A673 (cell line): ENCODE results near the gene SEC16B. TPM values are rescaled to one million over a fixed set of nuclear protein-coding genes. Genes with fewer than 3 reads are reported as not detected.

Experiments
- BruUV-seq: library from RNA; stranded (reverse); fragments of 400-500 nt; replicated peaks from 2 replicates; lab custom pipeline; 2021; lab: Mats Ljungman, UMichigan
- CTCF ChIA-PET: fragments of 300-600 bp; sonication (Branson Sonifier 250); formaldehyde crosslinking; loops from one replicate; lab custom pipeline; 2022; ENCODE audit warnings: antibody characterized with exemption; lab: Charles Lee
- POLR2A ChIA-PET: fragments of 300-600 bp; sonication (Branson Sonifier 250); formaldehyde crosslinking; loops from one replicate; lab custom pipeline; 2022; ENCODE audit warnings: antibody characterized with exemption; ENCODE audit not compliant: low non-redundant PET; lab: Charles Lee
- DNase-seq: peaks from one replicate; pipeline ENCODE4 v3.0.0-alpha.2; 2015; ENCODE audit warnings: low spot score
- H3K27ac ChIP-seq: fragments of 200-600 bp; sonication (generic); 2 replicates; pipeline ENCODE4 v1.5.1; 2016; ENCODE audit warnings: mixed run types, low read depth, mild to moderate bottlenecking, mixed read lengths, antibody characterized with exemption, low read length; ENCODE audit not compliant: poor library complexity, severe bottlenecking
- H3K27me3 ChIP-seq: fragments of 200-600 bp; sonication (generic); replicated peaks from 2 replicates; pipeline ENCODE4 v1.6.1; 2017; ENCODE audit warnings: mixed run types, low read depth, mild to moderate bottlenecking, mixed read lengths, antibody characterized with exemption, low read length; ENCODE audit not compliant: insufficient read depth, poor library complexity
- H3K36me3 ChIP-seq: fragments of 200-600 bp; sonication (generic); 2 replicates; pipeline ENCODE4 v1.6.1; 2016; ENCODE audit warnings: mixed run types, mild to moderate bottlenecking, mixed read lengths, antibody characterized with exemption, low read length; ENCODE audit not compliant: insufficient read depth, poor library complexity, severe bottlenecking
- H3K4me1 ChIP-seq: fragments of 200-600 bp; sonication (generic); 2 replicates; pipeline ENCODE4 v1.6.1; 2017; ENCODE audit warnings: mixed run types, mild to moderate bottlenecking, mixed read lengths, antibody characterized with exemption, low read length; ENCODE audit not compliant: insufficient read depth, poor library complexity, severe bottlenecking
- H3K4me3 ChIP-seq: fragments of 200-600 bp; sonication (generic); 2 replicates; pipeline ENCODE4 v1.5.1; 2016; ENCODE audit warnings: low read depth, mixed run types, mild to moderate bottlenecking, mixed read lengths, low read length; ENCODE audit not compliant: poor library complexity, severe bottlenecking
- H3K9me3 ChIP-seq: fragments of 200-600 bp; sonication (generic); 2 replicates; pipeline ENCODE4 v1.6.1; 2016; ENCODE audit warnings: mixed run types, low read depth, mild to moderate bottlenecking, mixed read lengths, antibody characterized with exemption, low read length; ENCODE audit not compliant: poor library complexity, severe bottlenecking
- EZH2 ChIP-seq: fragments of 200-600 bp; sonication (generic); IDR thresholded peaks from 2 replicates; pipeline ENCODE4 v1.6.1; 2017; ENCODE audit warnings: borderline replicate concordance, low read depth, mild to moderate bottlenecking, mixed read lengths, antibody characterized with exemption, low read length; ENCODE audit not compliant: poor library complexity, severe bottlenecking
- intact Hi-C: fragments of 100-400 bp; cut with micrococcal nuclease; formaldehyde crosslinking; loops from one replicate; pipeline ENCODE4 v1.10.0; 2022; ENCODE audit not compliant: unreplicated experiment
- total RNA-seq: library from RNA; stranded (reverse); gene quantifications from 2 replicates; pipeline ENCODE4 v1.2.3, GENCODE V29; 2021
- TF ChIP-seq, protein P1 (sequence below): fragments of 300-800, 200-600 bp; sonication (generic); conservative IDR thresholded peaks from 2 replicates; pipeline ENCODE4 v1.5.1; 2017; ENCODE audit warnings: low read depth, mild to moderate bottlenecking, antibody characterized with exemption, low read length, moderate library complexity, mixed read lengths

Gene SEC16B
- total RNA-seq, 1 experiment from 2014 or later: 1.3 TPM

DNA sequence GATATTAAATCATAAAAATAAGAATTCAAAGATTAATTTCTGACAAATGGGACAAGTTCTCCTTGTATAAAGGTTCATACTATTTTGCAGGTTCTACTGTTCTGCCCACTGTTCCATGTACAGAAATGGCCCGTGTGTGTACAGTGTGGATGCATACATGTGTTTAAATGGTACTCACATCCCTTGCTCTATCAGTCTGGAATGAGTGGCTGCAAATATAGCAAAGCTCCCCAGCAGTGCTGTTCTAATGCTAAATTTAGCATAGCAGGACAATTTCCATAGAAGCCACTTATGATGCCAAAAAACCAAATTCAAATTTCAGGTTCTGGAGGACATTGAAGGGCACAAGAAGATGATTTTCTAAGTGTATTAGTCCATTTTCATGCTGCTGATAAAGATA is 9.4 kb upstream of the SEC16B start:
- DNase-seq: no peak
- intact Hi-C loops: no loop called here
- Histone ChIP-seq H3K36me3 (no peaks in the 10 kb centered on the region), H3K9me3 (no peaks in the 10 kb centered on the region), H3K4me3 (no peak overlapping the region), H3K4me1 (no peaks in the 10 kb centered on the region), H3K27me3 (peaks cover 4% of the 10 kb centered on the region), H3K27ac (no peak overlapping the region)
- TF ChIP-seq, protein P1, sequence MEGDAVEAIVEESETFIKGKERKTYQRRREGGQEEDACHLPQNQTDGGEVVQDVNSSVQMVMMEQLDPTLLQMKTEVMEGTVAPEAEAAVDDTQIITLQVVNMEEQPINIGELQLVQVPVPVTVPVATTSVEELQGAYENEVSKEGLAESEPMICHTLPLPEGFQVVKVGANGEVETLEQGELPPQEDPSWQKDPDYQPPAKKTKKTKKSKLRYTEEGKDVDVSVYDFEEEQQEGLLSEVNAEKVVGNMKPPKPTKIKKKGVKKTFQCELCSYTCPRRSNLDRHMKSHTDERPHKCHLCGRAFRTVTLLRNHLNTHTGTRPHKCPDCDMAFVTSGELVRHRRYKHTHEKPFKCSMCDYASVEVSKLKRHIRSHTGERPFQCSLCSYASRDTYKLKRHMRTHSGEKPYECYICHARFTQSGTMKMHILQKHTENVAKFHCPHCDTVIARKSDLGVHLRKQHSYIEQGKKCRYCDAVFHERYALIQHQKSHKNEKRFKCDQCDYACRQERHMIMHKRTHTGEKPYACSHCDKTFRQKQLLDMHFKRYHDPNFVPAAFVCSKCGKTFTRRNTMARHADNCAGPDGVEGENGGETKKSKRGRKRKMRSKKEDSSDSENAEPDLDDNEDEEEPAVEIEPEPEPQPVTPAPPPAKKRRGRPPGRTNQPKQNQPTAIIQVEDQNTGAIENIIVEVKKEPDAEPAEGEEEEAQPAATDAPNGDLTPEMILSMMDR: no peak
- no peak for TF ChIP-seq EZH2
- POLR2A ChIA-PET: no interaction called here
- BruUV-seq: no TSS peak
- CTCF ChIA-PET: interaction anchor here (0.6 kb wide), 1 partner anchor 433 kb away, joined by 3 read pairs; no protein-coding TSS in a partner anchor

DNA sequence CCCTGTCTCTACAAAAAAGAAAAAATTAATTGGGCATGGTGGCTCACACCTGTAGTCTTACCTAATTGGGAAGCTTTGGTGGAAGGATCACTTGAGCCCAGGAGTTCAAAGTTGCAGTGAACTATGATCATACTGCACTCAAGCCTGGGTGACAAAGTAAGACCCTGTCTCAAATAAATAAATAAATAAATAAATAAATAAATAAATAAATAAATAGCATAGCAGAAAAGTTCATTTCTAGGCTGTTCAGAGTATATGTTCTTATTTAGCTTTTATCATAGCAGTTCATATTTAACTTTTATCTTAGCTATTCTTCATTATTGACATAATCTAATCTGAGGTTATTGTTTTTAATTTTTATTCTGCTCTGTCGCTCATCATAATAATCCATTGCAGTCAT is 8.7 kb upstream of the SEC16B start:
- TF ChIP-seq, protein P1: no peak
- no peak for TF ChIP-seq EZH2
- Histone ChIP-seq H3K27me3 (peaks cover 4% of the 10 kb centered on the region), H3K27ac (no peak overlapping the region), H3K36me3 (no peaks in the 10 kb centered on the region), H3K9me3 (no peaks in the 10 kb centered on the region), H3K4me1 (no peaks in the 10 kb centered on the region), H3K4me3 (no peak overlapping the region)
- ChIA-PET POLR2A (no interaction called here), CTCF (interaction anchor here (0.6 kb wide), 1 partner anchor 432 kb away, joined by 3 read pairs; no protein-coding TSS in a partner anchor)
- BruUV-seq: no TSS peak
- intact Hi-C loops: no loop called here
- no peak for DNase-seq

DNA sequence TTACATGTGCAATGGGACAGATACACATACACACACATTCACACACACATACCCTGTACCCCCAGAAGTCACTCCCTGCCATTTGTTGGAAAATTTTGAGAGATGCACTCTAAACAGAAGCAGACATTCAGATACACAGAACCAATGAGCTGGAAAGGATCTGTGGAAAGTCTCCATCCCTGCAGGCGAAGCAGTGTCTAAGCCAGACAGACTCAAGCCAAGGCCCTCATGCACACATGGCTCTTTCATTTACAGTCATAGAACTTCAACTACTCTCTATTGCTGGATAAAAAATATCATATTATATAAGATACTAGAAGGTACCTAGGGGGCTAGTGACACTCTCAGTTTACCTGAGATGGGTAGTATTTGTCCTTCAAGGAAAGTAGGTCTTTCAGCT is 7.3 kb upstream of the SEC16B start:
- intact Hi-C loops: no loop called here
- ChIA-PET POLR2A (no interaction called here), CTCF (no interaction called here)
- peaks cover 4% of the 10 kb centered on the region for H3K27me3 ChIP-seq
- no peak for DNase-seq
- no peaks in the 10 kb centered on the region for H3K36me3 ChIP-seq
- no TSS peak for BruUV-seq
- TF ChIP-seq, protein P1: no peak
- no peak for TF ChIP-seq EZH2
- H3K4me1 ChIP-seq: no peaks in the 10 kb centered on the region
- H3K27ac ChIP-seq: no peak overlapping the region
- H3K4me3 ChIP-seq: no peak overlapping the region
- H3K9me3 ChIP-seq: no peaks in the 10 kb centered on the region
